Brain microvascular endothelial cell (primary cell): Measurements from ENCODE around the gene CFAP45.
A peak's percentile ranks its signal among the peaks of the same experiment; 100 is the strongest.

ENCODE experiments used
- DNase-seq: peaks from one replicate; pipeline ENCODE4 v3.0.0-alpha.2; 2020
- H3K27ac ChIP-seq: fragments of 250-450 bp; sonication (Bioruptor Pico); 2 replicates; pipeline ENCODE4 v1.5.1; 2020; ENCODE audit warnings: mild to moderate bottlenecking, moderate library complexity
- H3K27me3 ChIP-seq: fragments of 250-450 bp; sonication (Bioruptor Pico); replicated peaks from 2 replicates; pipeline ENCODE4 v1.5.1; 2020; ENCODE audit warnings: mild to moderate bottlenecking
- H3K36me3 ChIP-seq: fragments of 250-450 bp; sonication (Bioruptor Pico); replicated peaks from 2 replicates; pipeline ENCODE4 v1.5.1; 2020; ENCODE audit warnings: mild to moderate bottlenecking
- H3K4me3 ChIP-seq: 2 replicates; pipeline ENCODE4 v1.5.1; 2011; ENCODE audit warnings: low read depth, mild to moderate bottlenecking, control low read depth, low read length, moderate library complexity
- in situ Hi-C: cut with HindIII; loops from 2 replicates; pipeline ENCODE4 v1.10.0; 2017; ENCODE audit warnings: low sequenced_read_pairs, low pct_ligation_motif_present
- TF ChIP-seq, protein P1 (sequence below): IDR thresholded peaks from 2 replicates; pipeline ENCODE4 v1.5.1; 2011; ENCODE audit warnings: low read depth, mild to moderate bottlenecking, moderate library complexity, low read length, control low read depth, inconsistent platforms; ENCODE audit errors: missing control alignments

Gene CFAP45

DNA sequence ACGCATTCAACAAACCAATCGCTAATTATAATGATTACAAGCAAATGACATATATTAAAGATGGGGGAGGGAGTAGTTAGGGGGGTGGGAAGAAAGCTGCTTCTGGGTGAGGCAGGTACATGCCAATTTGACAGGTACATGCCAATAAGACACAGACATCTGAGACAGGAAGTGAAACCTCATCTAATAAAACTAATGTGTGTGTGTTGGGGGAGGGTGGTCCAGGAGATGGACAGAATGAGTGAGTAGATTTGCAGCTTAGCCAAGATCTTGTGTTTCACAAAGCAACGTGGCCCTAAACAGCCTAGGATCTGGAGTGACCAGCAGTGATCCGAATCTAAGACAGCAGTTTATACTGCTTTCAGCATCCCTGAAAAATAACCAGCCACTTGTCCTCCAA lies 10.8 kb downstream of the CFAP45 start:
- H3K36me3 ChIP-seq: no peaks in the 10 kb centered on the region
- no peak for DNase-seq
- TF ChIP-seq, protein P1, sequence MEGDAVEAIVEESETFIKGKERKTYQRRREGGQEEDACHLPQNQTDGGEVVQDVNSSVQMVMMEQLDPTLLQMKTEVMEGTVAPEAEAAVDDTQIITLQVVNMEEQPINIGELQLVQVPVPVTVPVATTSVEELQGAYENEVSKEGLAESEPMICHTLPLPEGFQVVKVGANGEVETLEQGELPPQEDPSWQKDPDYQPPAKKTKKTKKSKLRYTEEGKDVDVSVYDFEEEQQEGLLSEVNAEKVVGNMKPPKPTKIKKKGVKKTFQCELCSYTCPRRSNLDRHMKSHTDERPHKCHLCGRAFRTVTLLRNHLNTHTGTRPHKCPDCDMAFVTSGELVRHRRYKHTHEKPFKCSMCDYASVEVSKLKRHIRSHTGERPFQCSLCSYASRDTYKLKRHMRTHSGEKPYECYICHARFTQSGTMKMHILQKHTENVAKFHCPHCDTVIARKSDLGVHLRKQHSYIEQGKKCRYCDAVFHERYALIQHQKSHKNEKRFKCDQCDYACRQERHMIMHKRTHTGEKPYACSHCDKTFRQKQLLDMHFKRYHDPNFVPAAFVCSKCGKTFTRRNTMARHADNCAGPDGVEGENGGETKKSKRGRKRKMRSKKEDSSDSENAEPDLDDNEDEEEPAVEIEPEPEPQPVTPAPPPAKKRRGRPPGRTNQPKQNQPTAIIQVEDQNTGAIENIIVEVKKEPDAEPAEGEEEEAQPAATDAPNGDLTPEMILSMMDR: no peak
- H3K27me3 ChIP-seq: no peaks in the 10 kb centered on the region
- H3K27ac ChIP-seq: no peak overlapping the region
- H3K4me3 ChIP-seq: no peak overlapping the region
- in situ Hi-C loops: no loop called here

GRCh38 chr1:159884296-159884695 lies 15.7 kb downstream of the CFAP45 start:
- in situ Hi-C loops: no loop called here
- H3K27me3 ChIP-seq: no peaks in the 10 kb centered on the region
- H3K36me3 ChIP-seq: no peaks in the 10 kb centered on the region
- no peak for DNase-seq
- H3K27ac ChIP-seq: no peak overlapping the region
- no peak overlapping the region for H3K4me3 ChIP-seq
- TF ChIP-seq, protein P1: no peak

- TF ChIP-seq, protein P1: no peak
- Histone ChIP-seq H3K27me3 (no peaks in the 10 kb centered on the region), H3K27ac (no peak overlapping the region), H3K4me3 (no peak overlapping the region), H3K36me3 (no peaks in the 10 kb centered on the region)
- in situ Hi-C loops: no loop called here
- no peak for DNase-seq
Observed at GRCh38 chr1:159883134-159883533, 16.8 kb downstream of the CFAP45 start.

DNA sequence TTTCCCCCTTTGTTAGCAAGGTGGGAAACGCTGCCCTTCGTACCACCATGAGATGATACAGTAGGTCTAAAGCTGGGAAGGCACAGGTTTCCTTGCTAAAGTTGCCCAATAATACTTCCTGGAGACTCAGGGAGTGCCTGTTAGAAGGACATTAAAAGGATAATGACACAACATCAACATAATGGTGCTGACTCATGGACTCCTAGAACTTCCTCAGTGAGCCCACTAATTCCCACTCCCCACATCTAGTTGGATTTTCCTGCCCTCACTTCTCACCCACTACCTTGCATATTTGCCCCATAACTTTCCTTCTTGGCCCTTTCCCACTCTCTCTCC lies 17.5 kb downstream of the CFAP45 start:
- H3K4me3 ChIP-seq: no peak overlapping the region
- H3K27me3 ChIP-seq: no peaks in the 10 kb centered on the region
- in situ Hi-C loops: no loop called here
- H3K36me3 ChIP-seq: no peaks in the 10 kb centered on the region
- TF ChIP-seq, protein P1: no peak
- DNase-seq: no peak
- H3K27ac ChIP-seq: peak overlapping the region; percentile 50

GRCh38 chr1:159881622-159882526 lies 18.1 kb downstream of the CFAP45 start:
- Histone ChIP-seq H3K36me3 (no peaks in the 10 kb centered on the region), H3K4me3 (no peak overlapping the region), H3K27ac (peak overlapping the region; percentile 50), H3K27me3 (no peaks in the 10 kb centered on the region)
- TF ChIP-seq, protein P1: no peak
- DNase-seq: peak; percentile 95
- in situ Hi-C loops: no loop called here

DNA sequence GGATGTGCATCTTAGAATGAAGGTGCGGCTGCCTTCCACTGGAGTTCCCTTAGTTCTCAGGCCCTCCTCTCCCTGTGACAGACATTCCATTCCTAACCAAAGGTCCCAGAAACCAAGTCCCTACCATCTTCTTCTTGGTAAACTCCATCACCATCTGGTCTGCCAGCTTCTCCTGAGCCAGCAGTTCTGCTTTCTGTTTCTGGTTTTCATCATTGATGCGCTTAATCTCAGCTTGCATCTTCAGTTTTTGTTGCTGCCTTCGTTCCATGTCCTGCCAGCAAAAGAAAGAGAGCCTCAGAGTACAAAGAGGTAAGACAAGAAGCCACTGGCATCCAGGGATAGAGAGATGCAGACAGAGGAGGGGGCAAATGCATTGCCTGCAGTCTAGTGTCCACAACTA lies 19.5 kb downstream of the CFAP45 start:
- TF ChIP-seq, protein P1: no peak
- Histone ChIP-seq H3K27me3 (no peaks in the 10 kb centered on the region), H3K36me3 (no peaks in the 10 kb centered on the region), H3K4me3 (no peak overlapping the region), H3K27ac (no peak overlapping the region)
- DNase-seq: no peak
- in situ Hi-C loops: no loop called here
